GM23338 (cell line): ENCODE data around the gene TAL2. TPM values are rescaled to one million over a fixed set of nuclear protein-coding genes. Genes with fewer than 3 reads are reported as not detected.

Experiments
- ATAC-seq: fragments of 200-7000 bp; cut with Tn5 transposase; 3 replicates; pipeline ENCODE4 v1.9.1; 2020
- DNase-seq: peaks from one replicate; pipeline ENCODE4 v3.0.0-alpha.2; 2015; ENCODE audit warnings: low spot score
- H2AFZ ChIP-seq: fragments of 200-600 bp; sonication (generic); 2 replicates; pipeline ENCODE4 v1.8.0; 2016; ENCODE audit warnings: antibody characterized with exemption, mild to moderate bottlenecking, moderate library complexity
- H3F3A ChIP-seq: fragments of 200-600 bp; sonication (generic); replicated peaks from 2 replicates; pipeline ENCODE4 v1.8.0; 2017; ENCODE audit warnings: antibody characterized with exemption, mixed run types, low read depth
- H3K27ac ChIP-seq: fragments of 200-600 bp; sonication (generic); 2 replicates; pipeline ENCODE4 v1.6.1; 2016; ENCODE audit warnings: low read depth
- H3K27me3 ChIP-seq: fragments of 200-600 bp; sonication (generic); 2 replicates; pipeline ENCODE4 v1.8.0; 2016; ENCODE audit warnings: mild to moderate bottlenecking, mixed run types, moderate library complexity; ENCODE audit not compliant: insufficient read depth
- H3K36me3 ChIP-seq: fragments of 200-600 bp; sonication (generic); 2 replicates; pipeline ENCODE4 v1.8.0; 2016; ENCODE audit warnings: mild to moderate bottlenecking; ENCODE audit not compliant: insufficient read depth
- H3K4me1 ChIP-seq: fragments of 200-600 bp; sonication (generic); 2 replicates; pipeline ENCODE4 v1.8.0; 2016; ENCODE audit warnings: mild to moderate bottlenecking, moderate library complexity; ENCODE audit not compliant: insufficient read depth
- H3K4me2 ChIP-seq: fragments of 200-600 bp; sonication (generic); 2 replicates; pipeline ENCODE4 v1.7.1; 2017; ENCODE audit warnings: mixed run types
- H3K4me3 ChIP-seq: fragments of 200-600 bp; sonication (generic); 2 replicates; pipeline ENCODE4 v1.6.1; 2016; ENCODE audit warnings: mixed run types
- H3K79me2 ChIP-seq: fragments of 200-600 bp; sonication (generic); replicated peaks from 2 replicates; pipeline ENCODE4 v1.8.0; 2017; ENCODE audit warnings: mild to moderate bottlenecking; ENCODE audit not compliant: insufficient read depth
- H3K9me2 ChIP-seq: fragments of 200-600 bp; sonication (generic); 2 replicates; pipeline ENCODE4 v1.8.0; 2017; ENCODE audit not compliant: insufficient read depth
- H4K20me1 ChIP-seq: fragments of 200-600 bp; sonication (generic); replicated peaks from 2 replicates; pipeline ENCODE4 v1.8.0; 2017; ENCODE audit warnings: mild to moderate bottlenecking; ENCODE audit not compliant: insufficient read depth
- H3K27ac Mint-ChIP-seq: 2 replicates; pipeline ENCODE4 v1.8.0; 2020; ENCODE audit warnings: inconsistent platforms, mild to moderate bottlenecking, moderate library complexity, mixed read lengths
- H3K27me3 Mint-ChIP-seq: 3 replicates; pipeline ENCODE4 v1.8.0; 2022; ENCODE audit warnings: low read depth, mild to moderate bottlenecking, moderate library complexity, mixed read lengths, inconsistent platforms; ENCODE audit not compliant: insufficient read depth, poor library complexity
- H3K36me3 Mint-ChIP-seq: 3 replicates; pipeline ENCODE4 v1.8.0; 2021; ENCODE audit warnings: low read depth, mild to moderate bottlenecking, inconsistent platforms, moderate library complexity, mixed read lengths
- H3K4me1 Mint-ChIP-seq: 3 replicates; pipeline ENCODE4 v1.8.0; 2020; ENCODE audit warnings: mild to moderate bottlenecking, inconsistent platforms, mixed read lengths
- H3K4me3 Mint-ChIP-seq: 3 replicates; pipeline ENCODE4 v1.8.0; 2021; ENCODE audit warnings: moderate library complexity, mild to moderate bottlenecking, inconsistent platforms, mixed read lengths
- H3K9me3 Mint-ChIP-seq: 3 replicates; pipeline ENCODE4 v1.8.0; 2020; ENCODE audit warnings: moderate library complexity, mild to moderate bottlenecking, inconsistent platforms, mixed read lengths
- CREB1 ChIP-seq: fragments of 250-450 bp; sonication (Bioruptor Pico); IDR thresholded peaks from 2 replicates; pipeline ENCODE4 v1.5.0; 2020; ENCODE audit warnings: low read depth, mild to moderate bottlenecking, moderate library complexity
- STAT1 ChIP-seq: IDR thresholded peaks from one replicate; pipeline ENCODE4 v1.6.1; 2016; ENCODE audit warnings: antibody characterized with exemption; ENCODE audit not compliant: unreplicated experiment
- ZNF331 ChIP-seq: fragments of 250-450 bp; sonication (Bioruptor Pico); IDR thresholded peaks from 2 replicates; pipeline ENCODE4 v1.5.0; 2020; ENCODE audit warnings: low read depth, mild to moderate bottlenecking, moderate library complexity
- polyA plus RNA-seq: library from polyadenylated mRNA; unstranded; fragments of >200 nt; fragmentation: Nextera tagmentation; extraction: Ambion mirVana; gene quantifications from 2 replicates; pipeline ENCODE4 v1.2.1, GENCODE V29; 2016
- total RNA-seq: library from RNA; depleted of rRNA; stranded (reverse); fragments of >200 nt; shearing (Covaris generic); gene quantifications from 2 replicates; pipeline ENCODE4 v1.2.3, GENCODE V29; 2014
- TF ChIP-seq, protein P1 (sequence below): IDR thresholded peaks from one replicate; pipeline ENCODE4 v1.6.1; 2018; ENCODE audit warnings: antibody characterized with exemption; ENCODE audit not compliant: unreplicated experiment
- TF ChIP-seq, protein P2 (sequence below): fragments of 250-450 bp; sonication (Bioruptor Pico); IDR thresholded peaks from 2 replicates; pipeline ENCODE4 v1.5.0; 2020; ENCODE audit warnings: mild to moderate bottlenecking, moderate library complexity
- TF ChIP-seq, protein P3 (sequence below): IDR thresholded peaks from 2 replicates; pipeline ENCODE4 v1.6.1; 2016; ENCODE audit warnings: antibody characterized with exemption

The TAL2 gene
- total and polyA plus RNA-seq, 2 experiments from 2014 or later = 0.79 TPM; not detected in 1

DNA sequence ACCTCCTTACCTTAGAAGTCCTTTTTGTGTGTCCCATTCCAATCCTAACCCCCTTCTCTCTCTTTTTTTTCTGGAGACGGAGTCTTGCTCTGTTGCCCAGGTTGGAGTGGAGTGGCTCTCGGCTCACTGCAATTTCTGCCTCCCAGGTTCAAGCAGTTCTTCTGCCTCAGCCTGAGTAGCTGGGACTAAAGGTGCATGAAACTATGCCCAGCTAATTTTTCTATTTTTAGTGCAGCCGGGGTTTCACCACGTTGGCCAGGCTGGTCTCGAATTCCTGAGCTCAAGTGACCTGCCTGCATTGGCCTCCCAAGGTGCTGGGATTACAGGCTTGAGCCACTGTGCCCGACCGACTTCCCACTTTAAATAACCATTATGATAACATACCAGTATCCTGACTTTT is 49.6 kb downstream of the TAL2 start:
- Histone ChIP-seq H3K9me2 (no peaks in the 10 kb centered on the region), H2AFZ (no peak overlapping the region), H3K4me2 (no peak overlapping the region), H3K79me2 (no peaks in the 10 kb centered on the region), H4K20me1 (no peaks in the 10 kb centered on the region; the same call in 1 of the 2 replicates), H3K27me3 (no peaks in the 10 kb centered on the region), H3K4me1 (no peaks in the 10 kb centered on the region), H3K36me3 (no peaks in the 10 kb centered on the region), H3F3A (no peaks in the 10 kb centered on the region), H3K27ac (no peak overlapping the region), H3K4me3 (no peak overlapping the region)
- Mint-ChIP-seq H3K27me3 (peaks cover 2% of the 10 kb centered on the region), H3K9me3 (no peaks in the 10 kb centered on the region), H3K27ac (no peak overlapping the region), H3K4me3 (no peak overlapping the region), H3K4me1 (no peaks in the 10 kb centered on the region), H3K36me3 (0 out of 3 replicates have a peak, but pooled peaks cover 7% of the 10 kb centered on the region)
- no peak for DNase-seq
- TF ChIP-seq, protein P1, sequence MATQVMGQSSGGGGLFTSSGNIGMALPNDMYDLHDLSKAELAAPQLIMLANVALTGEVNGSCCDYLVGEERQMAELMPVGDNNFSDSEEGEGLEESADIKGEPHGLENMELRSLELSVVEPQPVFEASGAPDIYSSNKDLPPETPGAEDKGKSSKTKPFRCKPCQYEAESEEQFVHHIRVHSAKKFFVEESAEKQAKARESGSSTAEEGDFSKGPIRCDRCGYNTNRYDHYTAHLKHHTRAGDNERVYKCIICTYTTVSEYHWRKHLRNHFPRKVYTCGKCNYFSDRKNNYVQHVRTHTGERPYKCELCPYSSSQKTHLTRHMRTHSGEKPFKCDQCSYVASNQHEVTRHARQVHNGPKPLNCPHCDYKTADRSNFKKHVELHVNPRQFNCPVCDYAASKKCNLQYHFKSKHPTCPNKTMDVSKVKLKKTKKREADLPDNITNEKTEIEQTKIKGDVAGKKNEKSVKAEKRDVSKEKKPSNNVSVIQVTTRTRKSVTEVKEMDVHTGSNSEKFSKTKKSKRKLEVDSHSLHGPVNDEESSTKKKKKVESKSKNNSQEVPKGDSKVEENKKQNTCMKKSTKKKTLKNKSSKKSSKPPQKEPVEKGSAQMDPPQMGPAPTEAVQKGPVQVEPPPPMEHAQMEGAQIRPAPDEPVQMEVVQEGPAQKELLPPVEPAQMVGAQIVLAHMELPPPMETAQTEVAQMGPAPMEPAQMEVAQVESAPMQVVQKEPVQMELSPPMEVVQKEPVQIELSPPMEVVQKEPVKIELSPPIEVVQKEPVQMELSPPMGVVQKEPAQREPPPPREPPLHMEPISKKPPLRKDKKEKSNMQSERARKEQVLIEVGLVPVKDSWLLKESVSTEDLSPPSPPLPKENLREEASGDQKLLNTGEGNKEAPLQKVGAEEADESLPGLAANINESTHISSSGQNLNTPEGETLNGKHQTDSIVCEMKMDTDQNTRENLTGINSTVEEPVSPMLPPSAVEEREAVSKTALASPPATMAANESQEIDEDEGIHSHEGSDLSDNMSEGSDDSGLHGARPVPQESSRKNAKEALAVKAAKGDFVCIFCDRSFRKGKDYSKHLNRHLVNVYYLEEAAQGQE = no peak
- TF ChIP-seq STAT1 = no peak
- no peak for TF ChIP-seq ZNF331
- TF ChIP-seq, protein P2, sequence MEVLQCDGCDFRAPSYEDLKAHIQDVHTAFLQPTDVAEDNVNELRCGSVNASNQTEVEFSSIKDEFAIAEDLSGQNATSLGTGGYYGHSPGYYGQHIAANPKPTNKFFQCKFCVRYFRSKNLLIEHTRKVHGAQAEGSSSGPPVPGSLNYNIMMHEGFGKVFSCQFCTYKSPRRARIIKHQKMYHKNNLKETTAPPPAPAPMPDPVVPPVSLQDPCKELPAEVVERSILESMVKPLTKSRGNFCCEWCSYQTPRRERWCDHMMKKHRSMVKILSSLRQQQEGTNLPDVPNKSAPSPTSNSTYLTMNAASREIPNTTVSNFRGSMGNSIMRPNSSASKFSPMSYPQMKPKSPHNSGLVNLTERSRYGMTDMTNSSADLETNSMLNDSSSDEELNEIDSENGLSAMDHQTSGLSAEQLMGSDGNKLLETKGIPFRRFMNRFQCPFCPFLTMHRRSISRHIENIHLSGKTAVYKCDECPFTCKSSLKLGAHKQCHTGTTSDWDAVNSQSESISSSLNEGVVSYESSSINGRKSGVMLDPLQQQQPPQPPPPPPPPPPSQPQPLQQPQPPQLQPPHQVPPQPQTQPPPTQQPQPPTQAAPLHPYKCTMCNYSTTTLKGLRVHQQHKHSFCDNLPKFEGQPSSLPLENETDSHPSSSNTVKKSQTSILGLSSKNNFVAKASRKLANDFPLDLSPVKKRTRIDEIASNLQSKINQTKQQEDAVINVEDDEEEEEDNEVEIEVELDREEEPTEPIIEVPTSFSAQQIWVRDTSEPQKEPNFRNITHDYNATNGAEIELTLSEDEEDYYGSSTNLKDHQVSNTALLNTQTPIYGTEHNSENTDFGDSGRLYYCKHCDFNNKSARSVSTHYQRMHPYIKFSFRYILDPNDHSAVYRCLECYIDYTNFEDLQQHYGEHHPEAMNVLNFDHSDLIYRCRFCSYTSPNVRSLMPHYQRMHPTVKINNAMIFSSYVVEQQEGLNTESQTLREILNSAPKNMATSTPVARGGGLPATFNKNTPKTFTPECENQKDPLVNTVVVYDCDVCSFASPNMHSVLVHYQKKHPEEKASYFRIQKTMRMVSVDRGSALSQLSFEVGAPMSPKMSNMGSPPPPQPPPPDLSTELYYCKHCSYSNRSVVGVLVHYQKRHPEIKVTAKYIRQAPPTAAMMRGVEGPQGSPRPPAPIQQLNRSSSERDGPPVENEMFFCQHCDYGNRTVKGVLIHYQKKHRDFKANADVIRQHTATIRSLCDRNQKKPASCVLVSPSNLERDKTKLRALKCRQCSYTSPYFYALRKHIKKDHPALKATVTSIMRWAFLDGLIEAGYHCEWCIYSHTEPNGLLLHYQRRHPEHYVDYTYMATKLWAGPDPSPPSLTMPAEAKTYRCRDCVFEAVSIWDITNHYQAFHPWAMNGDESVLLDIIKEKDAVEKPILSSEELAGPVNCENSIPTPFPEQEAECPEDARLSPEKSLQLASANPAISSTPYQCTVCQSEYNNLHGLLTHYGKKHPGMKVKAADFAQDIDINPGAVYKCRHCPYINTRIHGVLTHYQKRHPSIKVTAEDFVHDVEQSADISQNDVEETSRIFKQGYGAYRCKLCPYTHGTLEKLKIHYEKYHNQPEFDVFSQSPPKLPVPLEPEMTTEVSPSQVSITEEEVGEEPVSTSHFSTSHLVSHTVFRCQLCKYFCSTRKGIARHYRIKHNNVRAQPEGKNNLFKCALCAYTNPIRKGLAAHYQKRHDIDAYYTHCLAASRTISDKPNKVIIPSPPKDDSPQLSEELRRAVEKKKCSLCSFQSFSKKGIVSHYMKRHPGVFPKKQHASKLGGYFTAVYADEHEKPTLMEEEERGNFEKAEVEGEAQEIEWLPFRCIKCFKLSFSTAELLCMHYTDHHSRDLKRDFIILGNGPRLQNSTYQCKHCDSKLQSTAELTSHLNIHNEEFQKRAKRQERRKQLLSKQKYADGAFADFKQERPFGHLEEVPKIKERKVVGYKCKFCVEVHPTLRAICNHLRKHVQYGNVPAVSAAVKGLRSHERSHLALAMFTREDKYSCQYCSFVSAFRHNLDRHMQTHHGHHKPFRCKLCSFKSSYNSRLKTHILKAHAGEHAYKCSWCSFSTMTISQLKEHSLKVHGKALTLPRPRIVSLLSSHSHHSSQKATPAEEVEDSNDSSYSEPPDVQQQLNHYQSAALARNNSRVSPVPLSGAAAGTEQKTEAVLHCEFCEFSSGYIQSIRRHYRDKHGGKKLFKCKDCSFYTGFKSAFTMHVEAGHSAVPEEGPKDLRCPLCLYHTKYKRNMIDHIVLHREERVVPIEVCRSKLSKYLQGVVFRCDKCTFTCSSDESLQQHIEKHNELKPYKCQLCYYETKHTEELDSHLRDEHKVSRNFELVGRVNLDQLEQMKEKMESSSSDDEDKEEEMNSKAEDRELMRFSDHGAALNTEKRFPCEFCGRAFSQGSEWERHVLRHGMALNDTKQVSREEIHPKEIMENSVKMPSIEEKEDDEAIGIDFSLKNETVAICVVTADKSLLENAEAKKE (CRISPR knock-in tag) = no peak
- TF ChIP-seq CREB1 = no peak
- TF ChIP-seq, protein P3, sequence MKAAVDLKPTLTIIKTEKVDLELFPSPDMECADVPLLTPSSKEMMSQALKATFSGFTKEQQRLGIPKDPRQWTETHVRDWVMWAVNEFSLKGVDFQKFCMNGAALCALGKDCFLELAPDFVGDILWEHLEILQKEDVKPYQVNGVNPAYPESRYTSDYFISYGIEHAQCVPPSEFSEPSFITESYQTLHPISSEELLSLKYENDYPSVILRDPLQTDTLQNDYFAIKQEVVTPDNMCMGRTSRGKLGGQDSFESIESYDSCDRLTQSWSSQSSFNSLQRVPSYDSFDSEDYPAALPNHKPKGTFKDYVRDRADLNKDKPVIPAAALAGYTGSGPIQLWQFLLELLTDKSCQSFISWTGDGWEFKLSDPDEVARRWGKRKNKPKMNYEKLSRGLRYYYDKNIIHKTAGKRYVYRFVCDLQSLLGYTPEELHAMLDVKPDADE = no peak
- ATAC-seq = no peak
